Mammary epithelial cell (primary cell): Measurements from ENCODE around the gene OR51V1.

Source experiments
- CTCF ChIP-seq, 2 donors: IDR thresholded peaks in 1 of 2; conservative IDR thresholded peaks in 1 of 2; 2 replicates each; pipeline ENCODE4 v1.5.1; 2011 to 2012; ENCODE audit warnings: inconsistent platforms in 2 of 2, low read length in 2 of 2, mild to moderate bottlenecking in 2 of 2, control low read depth in 1 of 2, low read depth in 1 of 2; ENCODE audit not compliant: insufficient read depth in 1 of 2; ENCODE audit errors: extremely low read depth in 1 of 2
- EZH2 ChIP-seq: IDR thresholded peaks from 2 replicates; pipeline ENCODE4 v1.6.1; 2012; ENCODE audit warnings: low read length, inconsistent platforms, borderline replicate concordance

- TF ChIP-seq CTCF (conservative IDR thresholded peaks at IDR 0.05 in 1 of 2, IDR thresholded peaks at IDR 0.05 in 1 of 2; ENCODE audit: extremely low read depth in 1 of 2, insufficient read depth in 1 of 2, low read depth in 1 of 2, low read length in 2 of 2) (no peak), EZH2 (no peak)
Measured at GRCh38 chr11:5223146-5223545, 22.7 kb upstream of the OR51V1 start.
